ENCODE results near the gene C19orf67. TPM values are rescaled to one million over a fixed set of nuclear protein-coding genes. Genes with fewer than 3 reads are reported as not detected.

C19orf67 gene
- total RNA-seq, 4 donors from 2014 or later: not detected

GRCh38 chr19:14091081-14091812 lies 5.7 kb upstream of the C19orf67 start:
- TF ChIP-seq CTCF (IDR thresholded peaks at IDR 0.05) (peak in 2 of 6 experiments; percentile 8 to 19), POLR2A (IDR thresholded peaks at IDR 0.05) (peak; percentile 59 to 81)
- Histone ChIP-seq H3K4me1 (peaks cover 0 to 27% of the 10 kb centered on the region in 2 donors), H3K4me3 (replicated peaks in 1 of 3) (peak overlapping the region; percentile 45 to 93 (median 65)), H3K27ac (peak overlapping the region; percentile 48 to 97 (median 90)), H3K36me3 (no peaks in the 10 kb centered on the region), H3K27me3 (no peaks in the 10 kb centered on the region), H3K9me3 (no peaks in the 10 kb centered on the region)
- 0 to 3% methylated on average over 11 to 12 of the region's 72 CpGs for WGBS, 2 donors
- peak; percentile 26 to 51 for DNase-seq
- intact Hi-C loops (cut with DNase I): no loop called here

GRCh38 chr19:14090509-14091080 lies 5.0 kb upstream of the C19orf67 start, which contains the start of gene SAMD1:
Gene SAMD1 (minus strand): TSS chr19:14090751.
- WGBS, 2 donors: 1 to 2% methylated on average over 28 of the region's 65 CpGs

GRCh38 chr19:14089662-14090508 lies 4.3 kb upstream of the C19orf67 start:
- DNase-seq: peak; percentile 43 to 45
- WGBS, 2 donors: 0 to 4% methylated on average over 10 to 23 of the region's 142 CpGs
- H3K27ac ChIP-seq: peak overlapping the region in 1 of 3 donors; percentile 71
- no peaks in the 10 kb centered on the region for H3K27me3 ChIP-seq
- peak overlapping the region in 1 of 3 donors; percentile 93 for H3K4me3 ChIP-seq (replicated peaks in 1 of 3)
- H3K36me3 ChIP-seq: no peaks in the 10 kb centered on the region
- intact Hi-C loops (cut with DNase I): loop anchor here (5.0 kb wide), 1 partner anchor 32 kb away; no protein-coding TSS in a partner anchor
- H3K4me1 ChIP-seq: peaks cover 0 to 28% of the 10 kb centered on the region in 2 donors
- no peaks in the 10 kb centered on the region for H3K9me3 ChIP-seq
- peak in 2 of 6 experiments; percentile 26 to 27 for TF ChIP-seq CTCF (IDR thresholded peaks at IDR 0.05)
- TF ChIP-seq POLR2A (IDR thresholded peaks at IDR 0.05): no peak

More at GRCh38 chr19:14090509-14091080, 5.0 kb upstream of the C19orf67 start, which contains the start of gene SAMD1:
- Histone ChIP-seq H3K27ac (peak within 1 kb of the TSS; percentile 48 to 97 (median 90)), H3K4me1 (peaks cover 0 to 28% of the 10 kb centered on the region in 2 donors), H3K27me3 (no peaks in the 10 kb centered on the region), H3K9me3 (no peaks in the 10 kb centered on the region), H3K36me3 (no peaks in the 10 kb centered on the region), H3K4me3 (replicated peaks in 1 of 3) (peak within 1 kb of the TSS; percentile 45 to 93 (median 65))
- intact Hi-C loops (cut with DNase I): no loop called here
- peak; percentile 93 to 95 for DNase-seq
- TF ChIP-seq POLR2A (IDR thresholded peaks at IDR 0.05) (no peak), CTCF (IDR thresholded peaks at IDR 0.05) (no peak)

GRCh38 chr19:14089412-14089661 lies 3.8 kb upstream of the C19orf67 start:
- H3K27me3 ChIP-seq: no peaks in the 10 kb centered on the region
- H3K4me3 ChIP-seq (replicated peaks in 1 of 3): peak overlapping the region in 1 of 3 donors; percentile 23
- H3K27ac ChIP-seq: no peak overlapping the region
- no peaks in the 10 kb centered on the region for H3K36me3 ChIP-seq
- DNase-seq: no peak
- H3K4me1 ChIP-seq: peaks cover 0 to 28% of the 10 kb centered on the region in 2 donors
- WGBS, 2 donors: 37% methylated on average over 16 of the region's 16 CpGs
- TF ChIP-seq CTCF (IDR thresholded peaks at IDR 0.05) (no peak), POLR2A (IDR thresholded peaks at IDR 0.05) (no peak)
- H3K9me3 ChIP-seq: no peaks in the 10 kb centered on the region
- intact Hi-C loops (cut with DNase I): loop anchor here (5.0 kb wide), 1 partner anchor 33 kb away; no protein-coding TSS in a partner anchor
